ENCODE measurements around the gene HECW1.
"Not testable (repeated sequence)": the region's sequence is repeated elsewhere in the genome, so short reads cannot be mapped to it uniquely, and the experiment has no call there.

HECW1 gene

GRCh38 chr7:43582503-43583423 lies 470.3 kb downstream of the HECW1 start, which contains the start of gene STK17A:
Gene STK17A (plus strand): TSS chr7:43583108. CDS start chr7:43583244, 136 bp downstream.
- peak within 1 kb of the TSS; percentile 90 for H3K27ac ChIP-seq
- DNase-seq, result peak; percentile 83
- H3K4me3 ChIP-seq (ENCODE audit: low read depth, low read length), result peak within 1 kb of the TSS; percentile 90
- H3K36me3 ChIP-seq (replicated peaks), result no peaks in the 10 kb centered on the region
- in situ Hi-C loops (cut with HindIII; ENCODE audit: low pct_ligation_motif_present, low sequenced_read_pairs), result no loop called here
- TF ChIP-seq, protein P1, sequence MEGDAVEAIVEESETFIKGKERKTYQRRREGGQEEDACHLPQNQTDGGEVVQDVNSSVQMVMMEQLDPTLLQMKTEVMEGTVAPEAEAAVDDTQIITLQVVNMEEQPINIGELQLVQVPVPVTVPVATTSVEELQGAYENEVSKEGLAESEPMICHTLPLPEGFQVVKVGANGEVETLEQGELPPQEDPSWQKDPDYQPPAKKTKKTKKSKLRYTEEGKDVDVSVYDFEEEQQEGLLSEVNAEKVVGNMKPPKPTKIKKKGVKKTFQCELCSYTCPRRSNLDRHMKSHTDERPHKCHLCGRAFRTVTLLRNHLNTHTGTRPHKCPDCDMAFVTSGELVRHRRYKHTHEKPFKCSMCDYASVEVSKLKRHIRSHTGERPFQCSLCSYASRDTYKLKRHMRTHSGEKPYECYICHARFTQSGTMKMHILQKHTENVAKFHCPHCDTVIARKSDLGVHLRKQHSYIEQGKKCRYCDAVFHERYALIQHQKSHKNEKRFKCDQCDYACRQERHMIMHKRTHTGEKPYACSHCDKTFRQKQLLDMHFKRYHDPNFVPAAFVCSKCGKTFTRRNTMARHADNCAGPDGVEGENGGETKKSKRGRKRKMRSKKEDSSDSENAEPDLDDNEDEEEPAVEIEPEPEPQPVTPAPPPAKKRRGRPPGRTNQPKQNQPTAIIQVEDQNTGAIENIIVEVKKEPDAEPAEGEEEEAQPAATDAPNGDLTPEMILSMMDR (IDR thresholded peaks at IDR 0.05; ENCODE audit: low read depth, low read length, missing control alignments), result peak; percentile 99
- no peaks in the 10 kb centered on the region for H3K27me3 ChIP-seq (replicated peaks)

- TF ChIP-seq, protein P1 (IDR thresholded peaks at IDR 0.05; ENCODE audit: low read depth, low read length, missing control alignments), result peak; percentile 26
These were observed 471.2 kb downstream of the HECW1 start for GRCh38 chr7:43583424-43584194.

DNA sequence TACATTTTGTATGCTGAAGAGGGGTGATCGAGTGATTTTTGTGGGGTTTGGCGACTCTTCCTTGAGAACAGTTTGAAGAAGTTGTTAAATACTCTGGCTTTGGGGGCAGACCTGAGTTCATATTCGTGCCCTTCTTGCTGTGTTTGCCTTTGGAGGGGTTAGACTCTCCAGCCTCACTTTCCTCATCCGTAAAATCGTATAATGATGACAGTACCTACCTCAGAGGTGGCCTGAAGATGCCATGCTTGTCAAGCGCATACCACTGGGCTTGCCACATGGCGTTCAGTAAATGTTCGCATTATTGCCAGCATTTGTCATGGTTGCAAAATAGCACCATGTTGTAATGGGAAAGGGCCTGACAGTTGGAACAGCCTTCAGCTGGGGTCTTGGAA lies 471.7 kb downstream of the HECW1 start:
- no peaks in the 10 kb centered on the region for H3K27me3 ChIP-seq (replicated peaks)
- H3K4me3 ChIP-seq (ENCODE audit: low read depth, low read length), result peak overlapping the region; percentile 90
- TF ChIP-seq, protein P1 (IDR thresholded peaks at IDR 0.05; ENCODE audit: low read depth, low read length, missing control alignments), result no peak
- DNase-seq, result peak; percentile 49
- no peaks in the 10 kb centered on the region for H3K36me3 ChIP-seq (replicated peaks)
- H3K27ac ChIP-seq, result peak overlapping the region; percentile 90
- in situ Hi-C loops (cut with HindIII; ENCODE audit: low pct_ligation_motif_present, low sequenced_read_pairs), result no loop called here

More at GRCh38 chr7:43583424-43584194, 471.2 kb downstream of the HECW1 start:
- Histone ChIP-seq H3K36me3 (replicated peaks) (no peaks in the 10 kb centered on the region), H3K27me3 (replicated peaks) (no peaks in the 10 kb centered on the region), H3K27ac (peak overlapping the region; percentile 90), H3K4me3 (ENCODE audit: low read depth, low read length) (peak overlapping the region; percentile 90)
- in situ Hi-C loops (cut with HindIII; ENCODE audit: low pct_ligation_motif_present, low sequenced_read_pairs), result no loop called here
- DNase-seq, result no peak

GRCh38 chr7:43584733-43585132 lies 472.3 kb downstream of the HECW1 start:
- peak overlapping the region; percentile 90 for H3K27ac ChIP-seq
- H3K36me3 ChIP-seq (replicated peaks); DNase-seq; H3K27me3 ChIP-seq (replicated peaks); in situ Hi-C loops (cut with HindIII; ENCODE audit: low pct_ligation_motif_present, low sequenced_read_pairs): not testable (repeated sequence)
- H3K4me3 ChIP-seq (ENCODE audit: low read depth, low read length), result peak overlapping the region; percentile 90

DNA sequence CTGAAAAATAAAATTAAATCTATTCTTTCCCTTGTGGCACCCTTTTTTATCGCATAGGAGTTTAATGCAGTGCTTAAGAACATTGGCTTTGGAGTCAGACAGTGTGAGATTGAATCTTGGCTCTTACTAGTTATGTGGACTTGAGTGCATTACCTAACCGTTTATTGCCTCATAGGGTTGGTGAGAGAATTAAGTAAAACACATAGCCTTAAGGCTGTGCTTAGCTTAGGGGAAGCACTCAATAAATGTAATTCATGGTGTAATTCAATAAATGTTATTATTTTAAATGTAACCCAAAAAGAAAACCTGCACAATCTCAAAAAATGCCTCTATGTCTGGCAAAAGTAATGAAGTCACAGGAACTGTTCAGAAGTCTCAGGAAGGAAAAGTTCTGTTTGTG lies 473.1 kb downstream of the HECW1 start:
- Histone ChIP-seq H3K27ac (no peak overlapping the region), H3K36me3 (replicated peaks) (no peaks in the 10 kb centered on the region), H3K4me3 (ENCODE audit: low read depth, low read length) (no peak overlapping the region), H3K27me3 (replicated peaks) (no peaks in the 10 kb centered on the region)
- TF ChIP-seq, protein P1 (IDR thresholded peaks at IDR 0.05; ENCODE audit: low read depth, low read length, missing control alignments), result no peak
- no peak for DNase-seq
- in situ Hi-C loops (cut with HindIII; ENCODE audit: low pct_ligation_motif_present, low sequenced_read_pairs), result no loop called here

Data from brain microvascular endothelial cell (primary cell).